ENCODE results near the gene COX4I2.

The COX4I2 gene

DNA sequence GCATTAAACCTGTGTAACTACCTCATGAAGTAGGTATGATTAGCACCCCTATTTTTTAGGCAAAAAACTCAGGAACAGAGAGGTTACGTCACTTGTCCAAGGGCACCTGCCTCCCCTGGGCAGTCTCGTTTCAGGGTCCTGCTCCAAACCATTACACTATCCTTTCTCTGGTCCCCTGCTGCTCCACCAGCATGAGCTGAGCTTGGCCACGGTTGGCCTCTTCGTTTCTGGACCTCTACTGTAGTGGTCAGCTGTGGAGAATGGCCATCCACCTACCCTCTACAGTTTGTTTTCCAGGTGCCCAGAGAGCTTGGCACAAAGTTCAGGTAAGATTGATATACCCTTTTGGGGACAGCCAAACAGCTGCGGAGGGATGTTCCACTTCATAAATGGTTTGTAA lies 16.8 kb downstream of the COX4I2 start:
- no peak overlapping the region for H3K9ac ChIP-seq (ENCODE audit: low read length)
- no peak overlapping the region for H3K4me2 ChIP-seq (ENCODE audit: low read length)
- TF ChIP-seq EZH2phosphoT487 (IDR thresholded peaks at IDR 0.05; ENCODE audit: low read depth) = no peak
- TF ChIP-seq, protein P1, sequence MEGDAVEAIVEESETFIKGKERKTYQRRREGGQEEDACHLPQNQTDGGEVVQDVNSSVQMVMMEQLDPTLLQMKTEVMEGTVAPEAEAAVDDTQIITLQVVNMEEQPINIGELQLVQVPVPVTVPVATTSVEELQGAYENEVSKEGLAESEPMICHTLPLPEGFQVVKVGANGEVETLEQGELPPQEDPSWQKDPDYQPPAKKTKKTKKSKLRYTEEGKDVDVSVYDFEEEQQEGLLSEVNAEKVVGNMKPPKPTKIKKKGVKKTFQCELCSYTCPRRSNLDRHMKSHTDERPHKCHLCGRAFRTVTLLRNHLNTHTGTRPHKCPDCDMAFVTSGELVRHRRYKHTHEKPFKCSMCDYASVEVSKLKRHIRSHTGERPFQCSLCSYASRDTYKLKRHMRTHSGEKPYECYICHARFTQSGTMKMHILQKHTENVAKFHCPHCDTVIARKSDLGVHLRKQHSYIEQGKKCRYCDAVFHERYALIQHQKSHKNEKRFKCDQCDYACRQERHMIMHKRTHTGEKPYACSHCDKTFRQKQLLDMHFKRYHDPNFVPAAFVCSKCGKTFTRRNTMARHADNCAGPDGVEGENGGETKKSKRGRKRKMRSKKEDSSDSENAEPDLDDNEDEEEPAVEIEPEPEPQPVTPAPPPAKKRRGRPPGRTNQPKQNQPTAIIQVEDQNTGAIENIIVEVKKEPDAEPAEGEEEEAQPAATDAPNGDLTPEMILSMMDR (IDR thresholded peaks at IDR 0.05; ENCODE audit: low read depth, low read length) = no peak
- no peaks in the 10 kb centered on the region for H4K20me1 ChIP-seq (ENCODE audit: insufficient read depth, low read length)
- no peak overlapping the region for H3K4me3 ChIP-seq (ENCODE audit: low read length)
- H3K36me3 ChIP-seq (replicated peaks; ENCODE audit: low read depth, low read length) = no peaks in the 10 kb centered on the region
- no peaks in the 10 kb centered on the region for H3K9me3 ChIP-seq (ENCODE audit: insufficient read depth, low read length)
- H3K27ac ChIP-seq (ENCODE audit: low read length) = no peak overlapping the region
- no peaks in the 10 kb centered on the region for H3K4me1 ChIP-seq (ENCODE audit: low read length)
- H3K79me2 ChIP-seq (ENCODE audit: low read length) = no peaks in the 10 kb centered on the region
- H2AFZ ChIP-seq (ENCODE audit: low read depth, low read length) = no peak overlapping the region
- H3K27me3 ChIP-seq (ENCODE audit: low read depth, low read length) = peaks cover 8% of the 10 kb centered on the region

DNA sequence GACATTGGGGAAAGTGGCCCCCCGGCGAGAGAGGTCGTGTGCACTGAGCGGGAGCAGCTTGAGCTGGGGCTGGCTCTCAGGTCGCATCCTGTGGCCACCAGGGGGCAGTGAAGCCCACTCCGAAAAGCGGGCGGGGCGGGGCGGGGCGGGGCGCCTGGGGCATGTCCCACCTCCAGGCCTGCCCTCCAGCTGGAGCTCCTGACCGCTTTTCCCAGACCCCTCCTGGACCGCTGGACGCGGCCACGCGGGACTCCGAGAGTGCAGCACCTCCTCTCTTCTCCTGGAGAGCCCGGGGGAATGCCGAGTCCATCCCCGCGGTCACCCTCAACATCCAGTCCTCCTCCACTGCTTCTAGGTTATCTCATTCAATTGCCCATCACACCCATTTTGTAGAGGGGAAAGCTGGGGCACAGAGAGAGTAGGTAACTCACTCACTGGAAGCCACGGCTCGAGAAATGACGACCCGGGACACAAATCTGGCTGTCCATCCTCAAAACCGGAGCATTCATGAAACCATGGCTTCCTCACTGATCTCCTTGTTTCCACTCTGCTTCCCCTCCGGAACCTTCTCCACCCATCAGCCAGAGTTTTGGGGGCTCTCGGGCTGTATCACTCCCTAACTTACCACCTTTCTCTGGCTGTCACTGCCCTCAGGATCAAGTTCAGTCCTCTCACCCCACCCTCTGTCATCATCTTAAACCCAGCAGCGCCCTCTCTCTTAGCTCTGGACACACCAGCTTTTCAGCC lies 24.1 kb downstream of the COX4I2 start:
- Histone ChIP-seq H3K9me3 (ENCODE audit: insufficient read depth, low read length) (no peaks in the 10 kb centered on the region), H3K27me3 (ENCODE audit: low read depth, low read length) (no peaks in the 10 kb centered on the region), H3K4me3 (ENCODE audit: low read length) (peak overlapping the region; percentile 72), H3K79me2 (ENCODE audit: low read length) (no peaks in the 10 kb centered on the region), H3K4me1 (ENCODE audit: low read length) (peaks cover 13% of the 10 kb centered on the region), H4K20me1 (ENCODE audit: insufficient read depth, low read length) (no peaks in the 10 kb centered on the region), H3K36me3 (replicated peaks; ENCODE audit: low read depth, low read length) (peaks cover 22% of the 10 kb centered on the region), H3K27ac (ENCODE audit: low read length) (no peak overlapping the region), H3K9ac (ENCODE audit: low read length) (peak overlapping the region; percentile 51), H3K4me2 (ENCODE audit: low read length) (peak overlapping the region; percentile 76), H2AFZ (ENCODE audit: low read depth, low read length) (peak overlapping the region; percentile 90)
- no peak for TF ChIP-seq EZH2phosphoT487 (IDR thresholded peaks at IDR 0.05; ENCODE audit: low read depth)
- TF ChIP-seq, protein P1 (IDR thresholded peaks at IDR 0.05; ENCODE audit: low read depth, low read length) = peak; percentile 58

DNA sequence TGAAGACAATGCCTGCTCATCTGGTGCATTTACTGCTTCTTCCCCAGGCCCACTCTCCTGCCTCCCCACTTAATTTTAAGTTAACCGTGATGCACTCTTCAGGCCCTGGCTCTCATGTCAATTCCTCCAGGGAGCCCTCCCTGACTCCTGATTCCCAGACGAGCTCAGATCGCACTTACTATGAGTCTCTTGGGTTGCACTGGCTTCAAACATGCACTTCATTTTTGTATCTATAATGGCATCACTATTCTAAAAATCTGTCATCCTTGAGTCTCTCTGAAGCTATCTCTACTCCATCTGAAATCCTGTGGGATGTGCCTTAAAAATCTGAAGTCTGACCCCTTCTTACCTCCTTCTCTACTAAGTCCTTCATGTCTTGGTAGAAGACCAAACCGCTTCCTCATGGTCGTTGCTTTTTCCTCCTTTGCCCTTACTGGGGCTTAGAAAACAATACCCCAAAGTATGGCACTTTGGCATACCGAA lies 24.7 kb downstream of the COX4I2 start:
- Histone ChIP-seq H3K9me3 (ENCODE audit: insufficient read depth, low read length) (no peaks in the 10 kb centered on the region), H3K4me1 (ENCODE audit: low read length) (peaks cover 15% of the 10 kb centered on the region), H3K9ac (ENCODE audit: low read length) (no peak overlapping the region), H4K20me1 (ENCODE audit: insufficient read depth, low read length) (no peaks in the 10 kb centered on the region), H2AFZ (ENCODE audit: low read depth, low read length) (no peak overlapping the region), H3K36me3 (replicated peaks; ENCODE audit: low read depth, low read length) (peaks cover 22% of the 10 kb centered on the region), H3K27ac (ENCODE audit: low read length) (no peak overlapping the region), H3K79me2 (ENCODE audit: low read length) (no peaks in the 10 kb centered on the region), H3K4me2 (ENCODE audit: low read length) (peak overlapping the region; percentile 76), H3K4me3 (ENCODE audit: low read length) (peak overlapping the region; percentile 72), H3K27me3 (ENCODE audit: low read depth, low read length) (no peaks in the 10 kb centered on the region)
- TF ChIP-seq EZH2phosphoT487 (IDR thresholded peaks at IDR 0.05; ENCODE audit: low read depth) = no peak
- TF ChIP-seq, protein P1 (IDR thresholded peaks at IDR 0.05; ENCODE audit: low read depth, low read length) = no peak

DNA sequence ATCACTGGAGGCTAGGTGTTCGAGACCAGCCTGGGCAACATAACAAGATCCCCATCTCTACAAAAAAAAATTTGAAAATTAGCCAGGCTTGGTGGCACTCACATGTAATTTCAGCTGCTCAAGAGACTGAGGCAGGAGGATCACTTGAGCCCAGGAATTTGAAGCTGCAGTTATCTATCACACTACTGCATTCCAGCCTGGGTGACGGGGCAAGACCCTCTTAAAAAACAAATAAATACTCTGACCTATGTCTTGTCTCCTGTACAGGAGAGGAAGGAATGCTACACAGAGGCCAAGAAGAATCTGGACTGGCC lies 25.8 kb downstream of the COX4I2 start:
- Histone ChIP-seq H3K4me3 (ENCODE audit: low read length) (no peak overlapping the region), H4K20me1 (ENCODE audit: insufficient read depth, low read length) (no peaks in the 10 kb centered on the region), H3K27ac (ENCODE audit: low read length) (no peak overlapping the region), H3K4me2 (ENCODE audit: low read length) (no peak overlapping the region), H2AFZ (ENCODE audit: low read depth, low read length) (no peak overlapping the region), H3K79me2 (ENCODE audit: low read length) (no peaks in the 10 kb centered on the region), H3K36me3 (replicated peaks; ENCODE audit: low read depth, low read length) (peaks cover 22% of the 10 kb centered on the region), H3K27me3 (ENCODE audit: low read depth, low read length) (no peaks in the 10 kb centered on the region), H3K9ac (ENCODE audit: low read length) (no peak overlapping the region), H3K9me3 (ENCODE audit: insufficient read depth, low read length) (no peaks in the 10 kb centered on the region), H3K4me1 (ENCODE audit: low read length) (peaks cover 18% of the 10 kb centered on the region)
- TF ChIP-seq, protein P1 (IDR thresholded peaks at IDR 0.05; ENCODE audit: low read depth, low read length) = no peak
- no peak for TF ChIP-seq EZH2phosphoT487 (IDR thresholded peaks at IDR 0.05; ENCODE audit: low read depth)
